ENCODE results near the gene ZBTB7C.

ZBTB7C gene

GRCh38 chr18:48074929-48075706 lies 334.1 kb downstream of the ZBTB7C start:
- H3K4me1 ChIP-seq (ENCODE audit: control insufficient read depth, insufficient read depth, low read length) = no peaks in the 10 kb centered on the region
- TF ChIP-seq ZNF398 (tag by site-specific recombination; IDR thresholded peaks at IDR 0.05) (no peak), ZNF350 (tag by site-specific recombination; IDR thresholded peaks at IDR 0.05) (no peak), ZNF169 (tag by site-specific recombination; IDR thresholded peaks at IDR 0.05) (no peak), RBAK (tag by site-specific recombination; IDR thresholded peaks at IDR 0.05) (no peak), ZNF16 (tag by site-specific recombination; IDR thresholded peaks at IDR 0.05; ENCODE audit: low read depth) (no peak), ZNF585B (tag by site-specific recombination; IDR thresholded peaks at IDR 0.05) (no peak), ZNF280C (tag by site-specific recombination; IDR thresholded peaks at IDR 0.05) (no peak)
- ChIA-PET CTCF (interaction anchor here (0.6 to 0.7 kb wide), 3 partner anchors 49 to 514 kb away, joined by 3 read pairs; no protein-coding TSS in a partner anchor), POLR2A (no interaction called here)
- no peak overlapping the region for H3K4me3 ChIP-seq (ENCODE audit: low read depth, low read length)
- no peaks in the 10 kb centered on the region for H3K9me3 ChIP-seq (ENCODE audit: control insufficient read depth, insufficient read depth, low read depth, low read length)
- H3K27ac ChIP-seq (ENCODE audit: extremely low read depth, low read depth, low read length) = no peak overlapping the region
- no peaks in the 10 kb centered on the region for H3K36me3 ChIP-seq (ENCODE audit: control insufficient read depth in 2 of 2, insufficient read depth in 1 of 2, low read length in 2 of 2)

GRCh38 chr18:48073211-48073930 lies 335.8 kb downstream of the ZBTB7C start:
- no peak overlapping the region for H3K27ac ChIP-seq (ENCODE audit: extremely low read depth, low read depth, low read length)
- H3K9me3 ChIP-seq (ENCODE audit: control insufficient read depth, insufficient read depth, low read depth, low read length) = no peaks in the 10 kb centered on the region
- no peaks in the 10 kb centered on the region for H3K4me1 ChIP-seq (ENCODE audit: control insufficient read depth, insufficient read depth, low read length)
- H3K36me3 ChIP-seq (ENCODE audit: control insufficient read depth in 2 of 2, insufficient read depth in 1 of 2, low read length in 2 of 2) = no peaks in the 10 kb centered on the region
- H3K4me3 ChIP-seq (ENCODE audit: low read depth, low read length) = no peak overlapping the region
- CTCF ChIA-PET = no interaction called here
- POLR2A ChIA-PET = no interaction called here
- TF ChIP-seq ZBTB8A (tag by site-specific recombination; IDR thresholded peaks at IDR 0.05) (peak; percentile 22; the same call in 1 of the 2 replicates), ZNF174 (tag by site-specific recombination; IDR thresholded peaks at IDR 0.05) (no peak), ZBTB11 (tag by site-specific recombination; conservative IDR thresholded peaks at IDR 0.05; ENCODE audit: low read depth) (no peak), EGR2 (tag by site-specific recombination; IDR thresholded peaks at IDR 0.05; ENCODE audit: low read depth) (peak; percentile 32; the same call in 1 of the 2 replicates), KLF16 (tag by site-specific recombination; IDR thresholded peaks at IDR 0.05) (no peak), KLF1 (tag by site-specific recombination; IDR thresholded peaks at IDR 0.05) (peak; percentile 34; the same call in 1 of the 2 replicates), GFI1B (tag by site-specific recombination; IDR thresholded peaks at IDR 0.05) (no peak), ZNF175 (tag by site-specific recombination; IDR thresholded peaks at IDR 0.05) (no peak), PRDM4 (tag by site-specific recombination; IDR thresholded peaks at IDR 0.05) (no peak), ZFHX2 (tag by site-specific recombination; conservative IDR thresholded peaks at IDR 0.05) (0 out of 2 replicates have a peak, but pooled peaks have one; percentile 25)
